HG03521 (cell line): Measurements from ENCODE around the gene DHX35.

Experiments
- ATAC-seq: cut with Tn5 transposase; IDR thresholded peaks from one replicate; pipeline ENCODE4 v1.9.1; 2021; ENCODE audit warnings: mild to moderate bottlenecking, moderate library complexity; ENCODE audit not compliant: unreplicated experiment

The DHX35 gene

GRCh38 chr20:39019027-39019426 lies 56.9 kb downstream of the DHX35 start:
- no peak for ATAC-seq

DNA sequence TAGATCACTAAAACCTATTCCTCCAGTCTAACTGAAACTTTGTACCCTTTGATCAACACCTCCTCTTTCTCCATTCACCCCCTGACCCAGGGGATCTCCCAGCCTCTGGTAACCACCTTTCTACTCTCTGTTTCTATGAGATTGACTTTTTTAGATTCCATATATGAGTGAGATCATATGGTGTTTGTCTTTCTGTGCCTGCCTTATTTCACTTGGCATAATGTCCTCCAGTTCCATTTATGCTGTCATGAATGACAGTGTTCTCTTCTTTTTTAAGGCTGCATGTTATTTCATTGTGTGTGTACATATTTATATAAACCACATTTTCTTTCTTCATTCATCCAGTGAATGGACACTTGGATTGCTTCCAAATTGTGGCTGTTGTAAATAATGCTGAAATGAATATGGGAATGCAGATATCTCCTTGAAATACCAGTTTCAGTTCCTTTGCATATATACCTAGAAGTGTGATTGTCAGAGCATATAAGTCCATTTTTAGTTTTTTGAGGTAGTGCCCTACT lies 57.7 kb downstream of the DHX35 start:
- ATAC-seq, result peak; percentile 74

DNA sequence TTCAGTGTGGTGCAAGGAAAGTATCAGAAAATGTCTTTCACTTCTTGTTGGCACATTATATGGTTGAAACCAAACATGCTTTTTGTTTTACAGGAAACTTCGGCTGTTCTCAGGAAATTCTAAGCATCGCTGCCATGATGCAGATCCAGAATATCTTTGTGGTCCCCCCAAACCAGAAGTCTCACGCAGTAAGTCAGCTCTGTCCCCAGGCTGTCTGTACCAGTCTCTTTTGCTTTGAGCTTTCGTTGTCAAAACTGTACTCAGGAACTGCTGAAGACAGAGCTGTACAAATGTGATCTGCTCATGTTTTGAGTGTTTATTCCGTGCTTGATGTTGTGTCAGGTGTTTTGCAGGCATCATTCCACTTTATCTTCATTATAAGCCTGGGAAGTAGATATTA lies 59.6 kb downstream of the DHX35 start:
- peak; percentile 41 for ATAC-seq

DNA sequence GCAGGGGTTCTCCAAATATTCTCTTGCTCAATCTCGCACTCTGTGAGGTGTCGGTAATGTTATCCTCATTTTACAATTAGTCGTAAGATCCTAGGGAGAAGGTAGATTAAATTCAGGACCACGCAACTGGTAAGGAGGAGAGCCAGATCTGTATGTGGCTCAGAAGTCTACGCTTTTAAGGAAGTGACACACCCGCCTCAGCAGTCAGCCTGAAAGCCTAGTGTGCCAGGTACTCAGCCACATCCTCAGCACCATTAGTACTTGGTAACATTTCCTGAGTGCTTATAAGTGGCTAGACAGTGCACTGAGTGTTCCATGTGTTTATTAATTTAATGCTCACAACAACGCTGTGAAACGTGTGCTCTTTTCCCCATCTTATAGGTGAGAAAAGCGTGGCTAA lies 63.7 kb downstream of the DHX35 start:
- ATAC-seq, result no peak

DNA sequence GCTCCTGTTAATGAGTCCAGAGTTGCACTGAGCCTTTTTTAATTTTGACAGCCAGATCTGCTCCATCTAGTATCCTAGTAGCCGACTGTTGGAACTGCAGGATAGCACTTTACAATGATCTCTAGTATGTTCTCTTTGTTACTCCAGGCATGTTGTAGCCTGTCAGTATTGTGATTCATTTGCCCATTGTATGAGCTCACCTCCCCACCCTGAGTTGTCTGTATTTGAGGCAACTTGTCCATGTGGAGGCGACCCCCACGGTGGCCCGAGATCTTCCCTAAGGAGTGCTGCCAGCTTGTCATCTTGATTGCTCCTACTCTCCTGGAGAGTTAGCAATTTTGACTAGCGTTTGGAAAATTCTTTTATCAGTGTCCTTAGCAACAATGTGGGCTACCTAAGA lies 67.2 kb downstream of the DHX35 start:
- ATAC-seq, result no peak

- ATAC-seq, result no peak
Measured at GRCh38 chr20:39032997-39033396, 70.9 kb downstream of the DHX35 start.

GRCh38 chr20:39036011-39036410 lies 73.9 kb downstream of the DHX35 start:
- ATAC-seq, result no peak

- ATAC-seq, result no peak
Measured at GRCh38 chr20:39036851-39037250, 74.7 kb downstream of the DHX35 start.

DNA sequence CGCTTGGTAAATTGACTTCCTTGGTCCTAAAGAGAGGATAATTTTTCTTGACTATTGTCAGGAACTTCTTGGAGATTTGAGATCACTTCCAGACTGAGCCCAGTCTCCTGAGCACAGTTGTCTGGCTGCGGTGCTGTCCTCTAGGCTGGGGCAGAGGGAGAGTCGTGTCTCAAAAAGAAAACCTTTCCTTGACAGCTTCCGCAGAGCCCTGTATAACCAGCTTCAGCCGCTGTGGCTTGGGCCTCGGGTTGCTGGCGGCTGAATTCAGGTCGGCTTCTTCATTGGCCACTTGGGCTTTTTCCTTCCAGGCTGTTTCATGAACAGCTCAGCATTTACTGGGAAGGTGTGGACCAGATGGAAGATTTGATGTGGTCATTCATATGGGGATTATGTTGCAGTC lies 75.9 kb downstream of the DHX35 start:
- no peak for ATAC-seq

GRCh38 chr20:39038495-39038894 lies 76.4 kb downstream of the DHX35 start:
- ATAC-seq, result no peak

DNA sequence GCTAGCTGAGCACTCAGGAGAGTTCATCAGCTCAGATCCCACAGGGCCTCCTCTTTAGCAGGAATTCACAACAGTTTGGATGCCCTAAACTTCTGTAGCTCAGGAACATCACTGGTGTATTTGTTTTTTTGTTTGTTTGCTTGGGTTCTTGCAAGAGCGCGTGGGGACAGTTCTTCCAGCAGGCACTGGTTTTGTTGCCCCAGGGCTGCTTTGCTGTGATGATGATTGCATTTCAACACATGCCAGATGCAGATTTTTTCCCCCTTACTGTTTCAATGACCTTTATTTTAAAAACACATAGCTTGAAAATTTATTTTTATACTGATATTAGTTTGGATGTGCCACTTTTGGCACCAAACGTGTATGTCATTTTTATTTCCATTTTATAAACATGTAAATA lies 77.1 kb downstream of the DHX35 start:
- no peak for ATAC-seq

- ATAC-seq, result no peak
Measured at GRCh38 chr20:39040116-39040515, 78.0 kb downstream of the DHX35 start.

DNA sequence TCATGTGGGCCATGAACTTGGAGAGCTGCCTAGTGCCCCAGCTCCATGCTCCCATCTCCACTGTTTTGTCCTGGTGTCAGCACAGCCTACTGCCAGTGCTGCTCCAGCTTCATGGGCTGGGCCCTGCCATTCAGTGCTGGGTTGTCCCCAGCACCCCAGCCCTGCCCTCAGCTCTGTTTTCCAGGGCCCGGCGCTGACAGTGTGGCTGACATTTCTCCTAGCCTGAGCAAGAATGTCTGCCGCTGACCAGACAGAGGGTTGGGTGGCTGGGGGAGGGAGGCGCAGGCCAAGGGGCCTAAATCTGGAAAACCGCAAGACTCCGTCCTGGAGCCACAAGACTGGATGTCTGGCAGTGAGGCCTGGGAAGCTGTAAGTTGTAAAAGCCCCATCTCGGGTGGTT lies 78.9 kb downstream of the DHX35 start:
- no peak for ATAC-seq

DNA sequence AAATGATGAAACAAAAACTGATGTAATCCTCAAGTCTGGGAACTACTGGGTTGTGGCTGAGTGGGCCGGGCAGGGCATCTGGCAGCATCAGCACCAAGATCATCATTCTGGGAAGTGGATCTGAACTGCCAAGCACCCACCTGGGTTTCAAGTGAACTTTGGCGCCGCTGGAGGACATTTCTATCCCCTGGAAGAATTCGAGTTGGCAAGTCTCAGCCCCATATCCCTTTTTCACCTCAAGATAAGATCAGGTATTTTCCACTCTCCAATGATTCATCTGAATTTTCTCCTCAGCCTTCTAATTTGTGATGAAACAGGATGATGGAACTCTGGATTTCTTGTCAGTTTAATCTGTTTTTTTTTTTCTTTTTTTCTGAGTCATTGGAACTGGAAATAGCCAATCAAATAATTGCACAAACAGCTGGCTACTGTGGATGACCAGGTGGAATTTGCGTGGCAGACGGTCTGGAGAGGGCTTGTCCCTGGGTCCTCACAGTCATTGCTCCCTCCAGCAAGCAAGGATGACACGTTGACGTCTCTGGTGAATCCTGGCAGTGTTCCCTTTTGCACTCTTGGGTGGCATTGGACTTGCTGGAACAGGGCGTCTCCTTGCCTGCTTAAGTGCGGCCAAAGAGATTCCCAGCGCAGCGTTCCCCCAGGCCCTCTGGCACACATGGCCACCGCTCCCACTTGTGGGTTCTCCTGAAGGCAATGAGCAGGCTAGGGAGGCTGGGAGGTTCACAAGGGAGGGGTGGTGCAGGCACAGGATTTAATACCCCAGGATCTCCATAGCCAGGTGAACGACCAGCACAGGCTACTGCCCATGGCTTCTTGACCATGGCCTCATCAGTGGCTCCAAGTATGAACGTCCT lies 80.4 kb downstream of the DHX35 start:
- no peak for ATAC-seq

GRCh38 chr20:39044501-39044900 lies 82.4 kb downstream of the DHX35 start:
- no peak for ATAC-seq

GRCh38 chr20:39045676-39046075 lies 83.5 kb downstream of the DHX35 start:
- no peak for ATAC-seq

DNA sequence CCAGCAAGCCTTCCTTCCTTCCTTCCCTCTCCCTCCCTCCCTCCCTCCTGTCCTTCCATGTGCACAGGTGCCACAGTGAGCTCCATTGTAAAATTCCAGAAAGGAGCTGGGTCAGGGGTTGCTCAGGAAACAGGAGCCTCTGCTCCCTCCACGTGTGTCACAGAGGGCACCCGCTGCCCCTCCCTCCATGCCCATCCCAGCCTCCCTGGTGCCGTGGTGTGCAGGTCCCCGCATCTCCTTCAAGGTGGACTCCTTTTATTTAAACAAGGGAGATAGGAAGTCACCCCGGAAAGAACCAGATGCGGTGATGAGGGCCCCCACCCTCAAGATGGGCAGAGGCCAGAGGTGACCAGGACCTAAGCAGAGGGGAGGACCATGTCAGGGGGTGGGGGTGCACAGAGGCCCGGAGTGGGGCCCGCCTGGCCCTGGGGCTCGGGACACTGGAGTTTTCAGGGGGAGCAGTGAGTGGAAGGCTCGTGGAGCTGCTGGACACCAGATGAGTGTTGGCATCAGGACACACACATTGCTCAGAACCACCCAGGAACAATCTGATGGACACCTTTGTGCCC lies 85.4 kb downstream of the DHX35 start:
- no peak for ATAC-seq

DNA sequence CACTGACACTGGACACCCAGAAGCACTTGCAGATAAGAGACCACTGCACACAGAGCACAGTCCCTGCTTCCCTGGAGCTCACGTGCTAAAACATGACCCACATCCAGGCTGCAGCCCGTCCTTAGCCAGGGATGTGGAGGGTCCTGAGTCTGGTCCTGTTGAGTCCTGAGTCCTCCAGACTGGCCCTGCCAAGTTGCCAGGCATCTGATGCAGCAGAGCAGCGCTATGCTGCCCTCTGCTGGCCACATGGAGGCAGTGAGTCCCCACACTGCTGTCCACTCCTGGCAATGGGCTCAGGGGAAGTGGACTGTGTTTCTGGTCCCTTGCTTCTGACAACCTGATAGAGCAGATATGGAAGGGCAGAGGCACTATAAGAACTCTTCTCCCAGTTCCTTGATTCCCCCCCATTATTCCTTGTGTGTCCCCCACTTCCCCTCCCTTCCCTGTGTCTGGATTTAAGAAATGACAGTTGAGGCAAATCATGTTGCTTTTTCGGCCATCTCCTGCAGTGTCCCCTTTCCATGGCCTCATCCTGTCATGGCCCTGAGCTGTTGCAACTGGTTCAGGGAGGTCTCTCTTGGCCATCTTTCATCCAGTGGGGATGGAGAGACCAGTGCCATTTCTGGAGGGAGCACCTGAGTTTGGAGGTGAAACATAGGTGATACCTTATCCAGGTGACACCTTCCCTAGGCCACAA lies 86.0 kb downstream of the DHX35 start:
- no peak for ATAC-seq

- no peak for ATAC-seq
Measured at GRCh38 chr20:39049148-39049547, 87.0 kb downstream of the DHX35 start.

GRCh38 chr20:39049684-39050554 lies 87.8 kb downstream of the DHX35 start:
- peak; percentile 59 for ATAC-seq

DNA sequence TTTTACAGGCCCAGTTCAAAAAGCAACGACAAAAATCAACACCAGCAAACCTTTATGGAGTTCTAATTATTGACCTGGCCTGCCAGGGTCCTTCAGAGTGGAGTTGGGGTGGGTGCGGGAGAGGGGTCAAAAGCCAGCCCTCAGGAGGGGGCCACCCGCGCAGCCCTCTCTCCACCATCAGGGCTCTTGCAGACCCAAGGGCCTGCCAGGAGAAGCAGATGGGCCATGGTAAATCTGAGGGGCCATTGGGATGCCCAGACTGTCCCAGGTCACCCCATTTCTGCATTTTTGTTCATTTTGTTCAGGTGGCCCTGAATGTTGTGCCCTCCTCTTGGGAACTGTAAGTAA lies 88.4 kb downstream of the DHX35 start:
- ATAC-seq, result peak; percentile 6
